Esophagus (tissue), 2 donors: ENCODE results near the gene PRMT2. TPM values are rescaled to one million over a fixed set of nuclear protein-coding genes. Genes with fewer than 3 reads are reported as not detected.
"Not testable (repeated sequence)": the region's sequence is repeated elsewhere in the genome, so short reads cannot be mapped to it uniquely, and the experiment has no call there.

ENCODE experiments used
- H3K27ac ChIP-seq, 2 donors: one replicate each; pipeline ENCODE4 v1.5.1; 2013; ENCODE audit warnings: low read depth in 2 of 2, mild to moderate bottlenecking in 2 of 2, inconsistent platforms in 1 of 2, low read length in 1 of 2, moderate library complexity in 1 of 2
- H3K27me3 ChIP-seq, 2 donors: one replicate each; pipeline ENCODE4 v1.6.1; 2013; ENCODE audit warnings: low read length in 2 of 2, control low read depth in 1 of 2, mild to moderate bottlenecking in 1 of 2; ENCODE audit not compliant: insufficient read depth in 2 of 2, control insufficient read depth in 1 of 2
- H3K36me3 ChIP-seq, 2 donors: one replicate each; pipeline ENCODE4 v1.6.1; 2013; ENCODE audit warnings: low read length in 1 of 2; ENCODE audit not compliant: control insufficient read depth in 2 of 2, insufficient read depth in 2 of 2
- H3K4me1 ChIP-seq, 2 donors: one replicate each; pipeline ENCODE4 v1.6.1; 2013; ENCODE audit warnings: low read length in 1 of 2; ENCODE audit not compliant: control insufficient read depth in 2 of 2, insufficient read depth in 2 of 2
- H3K4me3 ChIP-seq, 2 donors: one replicate each; pipeline ENCODE4 v1.5.1; 2013; ENCODE audit warnings: low read length in 2 of 2, mild to moderate bottlenecking in 2 of 2, low read depth in 1 of 2, moderate library complexity in 1 of 2
- H3K9me3 ChIP-seq, 2 donors: one replicate each; pipeline ENCODE4 v1.6.1; 2013; ENCODE audit warnings: mild to moderate bottlenecking in 2 of 2, low read depth in 1 of 2, low read length in 1 of 2, moderate library complexity in 1 of 2; ENCODE audit not compliant: control insufficient read depth in 2 of 2, insufficient read depth in 1 of 2
- WGBS, 2 donors: extraction: QIAGEN DNeasy Blood & Tissue Kit; methylation state at CpG; one replicate each; pipeline ENCODE4 v1.1.7; 2013; 5-methylcytosine and 5-hydroxymethylcytosine counted together
- polyA plus RNA-seq, 2 donors: library from polyadenylated mRNA; stranded (reverse); fragments of 200-250 nt; gene quantifications; one replicate each; pipeline ENCODE4 v1.2.3, GENCODE V29; 2013
- donor health status: healthy with polysubstance abuse.
- donor health status: Bipolar disorder and iron deficiency.

Gene PRMT2
- polyA plus RNA-seq, 2 donors, result 54.7 to 91.4 TPM

GRCh38 chr21:46626536-46626935 lies 8.9 kb upstream of the PRMT2 start:
- Histone ChIP-seq H3K9me3 (peaks cover 0 to 12% of the 10 kb centered on the region in 2 donors), H3K27ac (no peak overlapping the region), H3K36me3 (no peaks in the 10 kb centered on the region), H3K4me3 (no peak overlapping the region), H3K27me3 (no peaks in the 10 kb centered on the region), H3K4me1 (no peaks in the 10 kb centered on the region)
- whole genome bisulfite sequencing, 2 donors, result 90% methylated on average over 7 of the region's 7 CpGs

- no peak overlapping the region for H3K4me3 ChIP-seq
- H3K4me1 ChIP-seq, result no peaks in the 10 kb centered on the region
- H3K27ac ChIP-seq, result no peak overlapping the region
- peaks cover 0 to 12% of the 10 kb centered on the region in 2 donors for H3K9me3 ChIP-seq
- 82% methylated on average over 6 of the region's 6 CpGs for WGBS, 2 donors
- H3K36me3 ChIP-seq, result no peaks in the 10 kb centered on the region
- no peaks in the 10 kb centered on the region for H3K27me3 ChIP-seq
Observed at GRCh38 chr21:46626975-46627501, 8.4 kb upstream of the PRMT2 start.

- 80 to 81% methylated on average over 4 of the region's 4 CpGs for WGBS, 2 donors
- Histone ChIP-seq H3K4me1 (no peaks in the 10 kb centered on the region), H3K27me3 (no peaks in the 10 kb centered on the region), H3K36me3 (no peaks in the 10 kb centered on the region), H3K27ac (no peak overlapping the region), H3K9me3 (peaks cover 0 to 12% of the 10 kb centered on the region in 2 donors), H3K4me3 (no peak overlapping the region)
Observed at GRCh38 chr21:46627726-46628125, 7.7 kb upstream of the PRMT2 start.

GRCh38 chr21:46628868-46629267 lies 6.6 kb upstream of the PRMT2 start:
- Histone ChIP-seq H3K4me3 (no peak overlapping the region), H3K36me3 (no peaks in the 10 kb centered on the region), H3K27ac (no peak overlapping the region), H3K4me1 (no peaks in the 10 kb centered on the region), H3K9me3 (peaks cover 0 to 12% of the 10 kb centered on the region in 2 donors), H3K27me3 (no peaks in the 10 kb centered on the region)
- WGBS, 2 donors, result 78 to 81% methylated on average over 6 of the region's 6 CpGs

DNA sequence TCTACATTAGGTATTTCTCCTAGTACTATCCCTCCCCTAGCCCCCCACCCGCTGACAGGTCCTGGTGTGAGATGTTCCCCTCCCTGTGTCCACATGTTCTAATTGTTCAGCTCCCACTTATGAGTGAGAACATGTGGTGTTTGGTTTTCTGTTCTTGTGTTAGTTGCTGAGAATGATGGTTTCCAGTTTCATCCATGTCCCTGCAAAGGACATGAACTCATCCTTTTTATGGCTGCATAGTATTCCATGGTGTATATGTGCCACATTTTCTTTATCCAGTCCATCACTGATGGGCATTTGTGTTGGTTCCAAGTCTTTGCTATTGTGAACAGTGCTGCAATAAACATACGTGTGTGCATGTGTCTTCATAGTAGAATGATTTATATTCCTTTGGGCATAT lies 4.6 kb upstream of the PRMT2 start:
- H3K27ac ChIP-seq, H3K27me3 ChIP-seq, H3K36me3 ChIP-seq, H3K9me3 ChIP-seq, H3K4me3 ChIP-seq, H3K4me1 ChIP-seq: not testable (repeated sequence)
- WGBS, 2 donors, result 82 to 93% methylated on average over 2 of the region's 2 CpGs

GRCh38 chr21:46633566-46633965 lies 1.9 kb upstream of the PRMT2 start:
- H3K4me3 ChIP-seq, result no peak overlapping the region
- no peaks in the 10 kb centered on the region for H3K27me3 ChIP-seq
- peaks cover 0 to 2% of the 10 kb centered on the region in 2 donors for H3K4me1 ChIP-seq
- WGBS, 2 donors, result 81 to 89% methylated on average over 5 of the region's 5 CpGs
- no peak overlapping the region for H3K27ac ChIP-seq
- no peaks in the 10 kb centered on the region for H3K9me3 ChIP-seq
- no peaks in the 10 kb centered on the region for H3K36me3 ChIP-seq

- peak overlapping the region; percentile 95 to 100 for H3K27ac ChIP-seq
- peaks cover 0 to 2% of the 10 kb centered on the region in 2 donors for H3K4me1 ChIP-seq
- H3K4me3 ChIP-seq, result peak overlapping the region in 1 of 2 donors; percentile 71
- no peaks in the 10 kb centered on the region for H3K36me3 ChIP-seq
- no peaks in the 10 kb centered on the region for H3K9me3 ChIP-seq
- 86 to 87% methylated on average over 8 of the region's 8 CpGs for WGBS, 2 donors
- H3K27me3 ChIP-seq, result no peaks in the 10 kb centered on the region
Observed at GRCh38 chr21:46634427-46634826, 1.0 kb upstream of the PRMT2 start.

DNA sequence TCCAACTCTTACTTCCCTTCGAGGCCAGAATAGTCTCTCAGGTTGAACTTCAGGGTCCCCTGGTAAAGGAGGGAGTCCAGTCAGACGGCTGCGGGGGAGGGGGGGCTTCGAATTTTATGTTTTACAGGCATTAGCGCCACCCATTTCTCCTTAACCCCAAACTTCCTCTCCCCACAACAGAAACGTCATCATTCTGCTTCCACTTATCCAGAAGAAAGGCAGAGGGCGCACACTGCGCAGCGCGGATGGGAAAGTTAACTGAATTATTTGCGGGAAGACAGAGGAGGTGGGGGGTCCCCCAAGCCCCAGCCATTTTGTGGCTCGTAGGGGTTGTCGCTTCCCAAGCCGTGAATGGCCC lies 529 bp upstream of the PRMT2 start:
- Histone ChIP-seq H3K27me3 (no peaks in the 10 kb centered on the region), H3K36me3 (no peaks in the 10 kb centered on the region), H3K4me1 (peaks cover 0 to 2% of the 10 kb centered on the region in 2 donors), H3K27ac (peak overlapping the region; percentile 95 to 100), H3K9me3 (no peaks in the 10 kb centered on the region), H3K4me3 (peak overlapping the region; percentile 71 to 92)
- 0% methylated on average over 14 of the region's 14 CpGs for WGBS, 2 donors

DNA sequence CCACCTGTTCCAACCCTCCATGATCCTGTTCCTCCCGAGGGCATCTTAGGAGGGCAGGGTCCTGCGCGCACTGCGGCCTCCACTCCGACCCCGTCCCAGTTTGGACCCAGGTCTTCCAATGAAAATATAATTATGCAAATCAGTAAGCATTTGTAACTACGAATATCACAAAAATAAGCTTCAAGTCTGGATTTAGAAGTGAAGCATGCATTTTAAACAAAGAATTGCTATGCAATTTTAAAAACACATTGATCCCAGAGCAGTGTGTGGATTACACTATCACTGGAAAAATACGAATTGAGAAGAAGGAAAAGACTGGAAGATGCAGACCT lies 673 bp downstream of the PRMT2 start:
- Histone ChIP-seq H3K4me1 (peaks cover 0 to 2% of the 10 kb centered on the region in 2 donors), H3K36me3 (peaks cover 0 to 1% of the 10 kb centered on the region in 2 donors), H3K4me3 (peak overlapping the region; percentile 71 to 92), H3K27me3 (no peaks in the 10 kb centered on the region), H3K9me3 (no peaks in the 10 kb centered on the region), H3K27ac (peak overlapping the region; percentile 99 to 100)
- WGBS, 2 donors, result 3 to 5% methylated on average over 8 of the region's 8 CpGs

GRCh38 chr21:46636550-46637285 lies 1.2 kb downstream of the PRMT2 start:
- Histone ChIP-seq H3K9me3 (no peaks in the 10 kb centered on the region), H3K36me3 (peaks cover 0 to 4% of the 10 kb centered on the region in 2 donors), H3K27me3 (no peaks in the 10 kb centered on the region), H3K27ac (no peak overlapping the region), H3K4me3 (peak overlapping the region in 1 of 2 donors; percentile 71), H3K4me1 (peaks cover 0 to 2% of the 10 kb centered on the region in 2 donors)
- 56 to 59% methylated on average over 7 of the region's 7 CpGs for WGBS, 2 donors
